Esophagus muscularis mucosa (tissue), 4 donors: ENCODE measurements around the gene ZSCAN22. TPM values are rescaled to one million over a fixed set of nuclear protein-coding genes. Genes with fewer than 3 reads are reported as not detected.

Experiments used
- DNase-seq: peaks from one replicate; pipeline ENCODE4 v3.0.0-alpha.2; 2017; ENCODE audit errors: extremely low spot score
- H3K27ac ChIP-seq, 4 donors: fragments of 200-600 bp; sonication (generic); replicated peaks in 1 of 4; 1 replicate in 3 of 4; 2 replicates in 1 of 4; pipeline ENCODE4 v1.5.1; 2016 to 2019; ENCODE audit warnings: mild to moderate bottlenecking in 1 of 4
- H3K27me3 ChIP-seq, 4 donors: fragments of 200-600 bp; sonication (generic); one replicate each; pipeline versions ENCODE4 v1.5.1 to v1.6.0; 2016 to 2019
- H3K36me3 ChIP-seq, 4 donors: fragments of 200-600 bp; sonication (generic); one replicate each; pipeline ENCODE4 v1.5.1; 2016 to 2019
- H3K4me1 ChIP-seq, 4 donors: fragments of 200-600 bp; sonication (generic); one replicate each; pipeline ENCODE4 v1.5.1; 2016 to 2019
- H3K4me3 ChIP-seq, 4 donors: fragments of 200-600 bp; sonication (generic); 1 replicate in 2 of 4; 2 replicates in 2 of 4; pipeline ENCODE4 v1.5.1; 2016 to 2019; ENCODE audit warnings: mild to moderate bottlenecking in 4 of 4, moderate library complexity in 1 of 4
- H3K9me3 ChIP-seq, 4 donors: fragments of 200-600 bp; sonication (generic); 1 replicate in 3 of 4; 2 replicates in 1 of 4; pipeline ENCODE4 v1.5.1; 2016 to 2019
- CTCF ChIP-seq, 3 experiments: fragments of 200-600 bp in 2 of 3; fragments of 450-650 bp in 1 of 3; sonication (generic) in 2 of 3; IDR thresholded peaks; one replicate each; pipeline ENCODE4 v1.5.1; 2017 to 2019; ENCODE audit warnings: antibody characterized with exemption in 3 of 3, mild to moderate bottlenecking in 2 of 3, moderate library complexity in 1 of 3
- EP300 ChIP-seq: sonication (generic); formaldehyde crosslinking; IDR thresholded peaks from one replicate; pipeline ENCODE4 v1.6.1; 2017; ENCODE audit warnings: antibody characterized with exemption
- POLR2A ChIP-seq: fragments of 450-650 bp; IDR thresholded peaks from one replicate; pipeline ENCODE4 v1.6.1; 2017; ENCODE audit warnings: antibody characterized with exemption, moderate library complexity, mild to moderate bottlenecking, low read depth
- POLR2AphosphoS5 ChIP-seq, 2 donors: sonication (generic); formaldehyde crosslinking; IDR thresholded peaks; one replicate each; pipeline ENCODE4 v1.6.1; 2017; ENCODE audit warnings: antibody characterized with exemption in 2 of 2
- WGBS: methylation state at CpG from one replicate; pipeline ENCODE4 v1.1.5; 2018; 5-methylcytosine and 5-hydroxymethylcytosine counted together
- intact Hi-C: fragments of 100-400 bp; cut with DNase I; formaldehyde crosslinking; loops from one replicate; pipeline ENCODE4 v1.15.1; 2023
- total RNA-seq, 4 donors: library from RNA; depleted of rRNA; stranded (reverse); fragments of >200 nt; gene quantifications; one replicate each; pipeline versions ENCODE4 v1.1.0 to v1.2.1, GENCODE V29; 2016

ZSCAN22 gene
- total RNA-seq, 4 donors from 2014 or later = 2.9 to 4.9 (median 3.6) TPM

- H3K4me1 ChIP-seq = no peaks in the 10 kb centered on the region
- DNase-seq = no peak
- H3K27ac ChIP-seq = no peak overlapping the region
- peaks cover 0 to 3% (median 0%) of the 10 kb centered on the region in 4 donors for H3K9me3 ChIP-seq
- H3K4me3 ChIP-seq = no peak overlapping the region
- H3K36me3 ChIP-seq = peaks cover 33 to 70% (median 56%) of the 10 kb centered on the region in 4 donors
- H3K27me3 ChIP-seq = no peaks in the 10 kb centered on the region
- 100% methylated on average over 3 of the region's 4 CpGs for WGBS
- TF ChIP-seq POLR2AphosphoS5 (IDR thresholded peaks at IDR 0.05) (no peak), EP300 (no peak), POLR2A (no peak), CTCF (IDR thresholded peaks at IDR 0.05) (no peak)
- intact Hi-C loops = no loop called here
Measured at GRCh38 chr19:58336820-58337219, 10.0 kb downstream of the ZSCAN22 start.

- intact Hi-C loops = no loop called here
- H3K27ac ChIP-seq = no peak overlapping the region
- no peak for DNase-seq
- no peaks in the 10 kb centered on the region for H3K4me1 ChIP-seq
- H3K9me3 ChIP-seq = peaks cover 0 to 3% (median 0%) of the 10 kb centered on the region in 4 donors
- no peaks in the 10 kb centered on the region for H3K27me3 ChIP-seq
- TF ChIP-seq POLR2A = no peak
- TF ChIP-seq EP300 = no peak
- no peak for TF ChIP-seq CTCF (IDR thresholded peaks at IDR 0.05)
- no peak for TF ChIP-seq POLR2AphosphoS5 (IDR thresholded peaks at IDR 0.05)
- peaks cover 33 to 71% (median 56%) of the 10 kb centered on the region in 4 donors for H3K36me3 ChIP-seq
- 97% methylated on average over 10 of the region's 11 CpGs for WGBS
- no peak overlapping the region for H3K4me3 ChIP-seq
Measured at GRCh38 chr19:58338336-58338735, 11.5 kb downstream of the ZSCAN22 start.

DNA sequence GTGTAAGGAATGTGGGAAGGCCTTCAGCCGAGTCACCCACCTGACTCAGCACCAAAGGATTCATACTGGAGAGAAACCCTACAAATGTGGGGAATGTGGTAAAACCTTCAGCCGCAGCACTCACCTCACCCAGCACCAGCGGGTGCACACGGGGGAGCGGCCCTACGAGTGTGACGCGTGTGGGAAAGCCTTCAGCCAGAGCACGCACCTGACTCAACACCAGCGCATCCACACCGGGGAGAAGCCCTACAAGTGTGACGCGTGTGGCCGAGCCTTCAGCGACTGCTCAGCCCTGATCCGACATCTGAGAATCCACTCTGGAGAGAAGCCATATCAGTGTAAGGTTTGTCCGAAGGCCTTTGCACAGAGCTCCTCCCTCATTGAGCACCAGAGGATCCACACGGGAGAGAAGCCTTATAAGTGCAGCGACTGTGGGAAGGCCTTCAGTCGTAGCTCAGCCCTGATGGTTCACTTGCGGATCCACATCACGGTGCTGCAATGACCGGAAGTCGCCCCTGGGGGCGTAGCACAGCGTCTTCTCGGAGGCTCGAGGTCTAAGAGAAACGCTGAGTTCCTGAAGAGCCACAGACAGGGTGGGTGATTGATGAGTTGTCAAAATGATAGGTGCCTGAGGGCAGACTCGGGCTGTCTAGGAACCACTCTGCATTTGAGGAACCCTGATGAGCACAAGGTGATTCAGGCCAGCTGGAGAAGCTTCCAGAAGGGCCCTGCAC lies 12.2 kb downstream of the ZSCAN22 start:
- DNase-seq = no peak
- intact Hi-C loops = no loop called here
- Histone ChIP-seq H3K4me1 (no peaks in the 10 kb centered on the region), H3K27me3 (peaks cover 0 to 6% (median 0%) of the 10 kb centered on the region in 4 donors), H3K4me3 (no peak overlapping the region), H3K9me3 (peaks cover 0 to 3% (median 0%) of the 10 kb centered on the region in 4 donors), H3K27ac (no peak overlapping the region), H3K36me3 (peaks cover 33 to 71% (median 56%) of the 10 kb centered on the region in 4 donors)
- 76% methylated on average over 17 of the region's 30 CpGs for WGBS
- no peak for TF ChIP-seq POLR2A
- TF ChIP-seq EP300 = no peak
- TF ChIP-seq POLR2AphosphoS5 (IDR thresholded peaks at IDR 0.05) = no peak
- TF ChIP-seq CTCF (IDR thresholded peaks at IDR 0.05) = no peak

DNA sequence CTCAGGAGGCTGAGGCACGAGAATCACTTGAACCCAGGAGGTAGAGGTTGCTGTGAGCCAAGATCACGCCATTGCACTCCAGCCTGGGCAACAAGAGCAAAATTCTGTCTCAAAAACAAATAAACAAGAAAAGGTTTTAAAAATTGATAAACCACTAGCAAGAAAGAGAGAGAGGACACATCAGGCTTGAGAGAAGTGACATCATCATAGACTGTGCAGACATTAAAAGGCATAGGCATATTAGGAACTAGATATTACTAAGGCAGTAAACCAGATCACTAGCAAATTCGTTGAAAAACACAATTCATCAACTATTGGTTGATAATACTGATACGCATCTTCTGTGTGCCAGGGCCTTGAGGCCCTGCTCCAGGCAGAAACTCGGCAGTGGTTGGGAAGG lies 18.8 kb downstream of the ZSCAN22 start:
- Histone ChIP-seq H3K4me3 (no peak overlapping the region), H3K9me3 (no peaks in the 10 kb centered on the region), H3K4me1 (peaks cover 6 to 26% (median 15%) of the 10 kb centered on the region in 4 donors), H3K27ac (no peak overlapping the region), H3K36me3 (peaks cover 0 to 17% (median 1%) of the 10 kb centered on the region in 4 donors), H3K27me3 (peaks cover 0 to 70% (median 23%) of the 10 kb centered on the region in 4 donors)
- WGBS = 82% methylated on average over 5 of the region's 5 CpGs
- no peak for DNase-seq
- no peak for TF ChIP-seq POLR2AphosphoS5 (IDR thresholded peaks at IDR 0.05)
- no peak for TF ChIP-seq EP300
- no peak for TF ChIP-seq POLR2A
- TF ChIP-seq CTCF (IDR thresholded peaks at IDR 0.05) = no peak
- intact Hi-C loops = no loop called here
